Fibroblast of skin of right biceps (primary cell): ENCODE measurements around the gene TDRD5.
"Not testable (repeated sequence)": the region's sequence is repeated elsewhere in the genome, so short reads cannot be mapped to it uniquely, and the experiment has no call there.

ENCODE experiments used
- DNase-seq: peaks from one replicate; pipeline ENCODE4 v3.0.0-alpha.2; 2013

The TDRD5 gene

DNA sequence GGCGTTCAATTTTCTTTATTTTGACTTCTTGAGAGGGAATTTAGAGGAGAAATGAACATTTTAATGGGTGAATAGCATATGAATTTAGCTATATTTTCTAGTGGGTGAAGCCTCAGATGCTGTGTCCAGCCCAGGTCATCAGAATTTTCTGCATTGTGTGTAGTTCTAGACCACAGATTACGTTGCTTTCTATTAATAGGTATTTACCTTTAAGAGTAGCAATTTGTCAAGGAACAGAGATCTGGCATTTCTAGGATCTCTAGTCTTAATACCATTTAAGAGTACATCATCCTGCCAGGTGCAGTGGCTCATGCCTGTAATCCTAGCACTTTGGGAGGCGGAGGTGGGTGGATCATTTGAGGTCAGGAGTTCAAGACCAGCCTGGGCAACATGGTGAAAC is 20.7 kb downstream of the TDRD5 start:
- no peak for DNase-seq

GRCh38 chr1:179630719-179631118 is 39.1 kb downstream of the TDRD5 start:
- no peak for DNase-seq

GRCh38 chr1:179632868-179633267 is 41.2 kb downstream of the TDRD5 start:
- DNase-seq = no peak

DNA sequence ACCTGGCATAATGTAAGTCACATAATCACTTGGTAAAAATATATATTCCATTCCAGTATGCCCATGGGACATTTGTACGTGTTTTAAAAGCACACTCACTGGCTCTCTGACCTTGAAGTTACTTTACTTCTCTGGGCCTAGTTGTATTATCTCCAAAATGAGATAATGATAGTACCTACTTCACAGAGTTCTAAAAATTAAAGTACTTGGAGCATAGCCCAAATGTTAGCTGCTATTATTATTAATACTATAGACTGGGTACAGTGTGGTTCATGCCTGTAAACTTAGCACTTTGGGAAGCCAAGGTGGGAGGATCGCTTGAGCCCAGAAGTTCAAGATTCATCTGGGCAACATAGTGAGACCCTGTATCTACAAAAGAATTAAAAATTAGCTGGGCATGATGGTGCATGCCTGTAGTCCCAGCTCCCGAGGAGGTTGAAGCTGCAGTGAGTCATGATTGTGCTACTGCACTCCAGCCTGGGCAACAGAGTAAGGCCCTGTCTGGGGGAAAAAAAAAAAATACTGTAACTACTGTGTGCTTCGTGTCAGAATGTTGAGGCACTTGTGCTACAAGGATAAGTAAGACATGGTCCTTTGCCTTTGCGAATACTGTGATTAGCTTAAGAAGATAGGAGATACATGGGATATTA is 45.7 kb downstream of the TDRD5 start:
- DNase-seq = no peak

DNA sequence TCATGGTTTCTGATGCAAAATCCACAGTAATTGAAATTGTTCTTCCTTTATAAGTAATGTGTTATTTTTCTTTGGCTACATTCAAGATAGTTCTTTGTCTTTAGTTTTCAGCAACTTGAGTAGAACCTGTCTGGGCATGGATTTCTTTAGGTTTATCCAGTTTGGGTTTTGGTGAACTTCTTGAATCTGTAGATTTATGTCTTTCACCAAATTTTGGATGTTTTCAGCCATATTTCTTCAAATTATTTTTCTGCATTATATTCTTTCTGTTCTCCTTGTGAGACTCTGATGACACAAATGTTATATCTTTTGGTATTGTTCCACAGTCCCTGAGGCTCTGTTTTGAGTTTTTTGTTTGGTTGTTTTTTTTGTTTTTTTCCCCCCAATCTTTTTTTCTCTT is 69.4 kb downstream of the TDRD5 start:
- DNase-seq = no peak

- no peak for DNase-seq
Observed at GRCh38 chr1:179663810-179664209, 72.2 kb downstream of the TDRD5 start.

DNA sequence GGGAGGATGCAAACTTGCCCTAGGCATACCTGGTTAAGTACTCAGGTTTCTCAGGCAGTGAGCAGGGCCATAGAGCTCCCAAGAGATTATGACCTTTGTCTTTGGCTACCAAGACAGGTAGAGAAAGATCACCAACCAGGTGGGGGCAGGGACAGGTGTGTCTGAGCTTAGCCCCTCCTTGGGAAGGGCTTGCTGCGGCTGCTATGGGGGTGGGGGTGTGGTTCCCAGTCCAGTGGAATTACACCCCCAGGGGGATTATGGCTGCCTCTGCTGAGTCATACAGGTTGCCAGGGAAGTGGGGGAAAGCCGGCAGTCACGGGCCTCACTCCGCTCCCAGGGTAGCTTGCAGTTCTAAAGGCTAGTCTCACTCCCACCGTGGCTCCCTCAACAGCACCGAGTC is 86.2 kb downstream of the TDRD5 start:
- DNase-seq = no peak

DNA sequence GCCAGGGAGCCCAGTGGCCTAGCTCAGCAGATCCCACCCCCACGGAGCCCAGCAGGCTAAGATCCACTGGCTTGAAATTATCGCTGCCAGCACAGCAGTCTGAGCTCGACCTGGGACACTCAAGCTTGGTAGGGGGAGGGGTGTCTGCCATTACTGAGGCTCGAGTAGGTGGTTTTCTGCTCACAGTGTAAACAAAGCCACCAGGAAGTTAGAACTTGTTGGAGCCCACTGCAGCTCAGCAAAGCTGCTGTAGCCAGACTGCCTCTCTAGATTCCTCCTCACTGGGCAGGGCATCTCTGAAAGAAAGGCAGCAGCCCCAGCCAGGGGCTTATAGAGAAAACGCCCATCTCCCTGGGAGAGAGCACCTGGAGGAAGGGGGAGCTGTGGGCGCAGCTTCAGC is 102.9 kb downstream of the TDRD5 start:
- DNase-seq = not testable (repeated sequence)

- DNase-seq = no peak
Observed at GRCh38 chr1:179702946-179703539, 111.4 kb downstream of the TDRD5 start.

GRCh38 chr1:179706339-179706941 is 114.8 kb downstream of the TDRD5 start:
- DNase-seq = peak; percentile 57

DNA sequence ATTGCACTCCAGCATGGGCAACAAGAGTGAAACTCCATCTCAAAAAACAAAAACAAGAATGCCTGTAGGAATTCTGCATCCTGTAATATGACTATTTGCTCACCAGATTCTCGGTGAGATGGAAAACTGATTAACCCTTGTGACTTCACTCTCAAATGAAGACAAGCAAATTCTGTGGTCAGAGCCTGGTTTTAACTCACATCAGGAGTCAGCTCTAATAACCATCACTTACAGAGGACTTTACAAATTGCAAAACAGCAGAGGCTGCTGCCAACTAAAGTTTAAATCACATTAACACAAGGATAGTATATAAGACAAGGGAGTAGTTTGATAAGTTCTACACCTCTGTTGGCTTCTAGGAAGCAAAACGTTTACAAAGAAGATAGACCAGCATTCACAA is 115.8 kb downstream of the TDRD5 start:
- no peak for DNase-seq

- DNase-seq = no peak
Observed at GRCh38 chr1:179708434-179709195, 117.0 kb downstream of the TDRD5 start.

DNA sequence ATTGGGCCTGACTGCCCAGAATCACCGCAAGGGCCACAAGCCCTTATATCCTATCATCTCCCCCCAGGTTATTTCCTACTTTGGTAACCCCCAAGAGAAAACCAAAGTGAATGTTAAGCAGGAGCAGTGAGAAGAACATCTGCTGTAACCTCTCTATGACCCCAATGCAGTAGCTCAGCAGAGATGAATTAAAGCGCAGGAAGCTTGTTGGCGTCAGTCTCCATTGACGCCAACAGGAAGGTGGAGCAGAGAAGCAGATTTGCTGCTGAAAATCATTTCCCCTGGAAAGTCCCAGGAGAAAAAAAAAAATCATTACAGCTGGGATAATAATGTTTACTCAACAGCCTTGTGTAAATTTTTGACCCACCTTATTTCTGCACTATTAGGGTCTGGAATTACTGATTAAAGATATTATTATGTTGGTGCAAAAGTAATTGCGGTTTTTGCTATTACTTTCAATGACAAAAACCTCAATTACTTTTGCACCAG is 118.3 kb downstream of the TDRD5 start:
- peak; percentile 48 for DNase-seq

DNA sequence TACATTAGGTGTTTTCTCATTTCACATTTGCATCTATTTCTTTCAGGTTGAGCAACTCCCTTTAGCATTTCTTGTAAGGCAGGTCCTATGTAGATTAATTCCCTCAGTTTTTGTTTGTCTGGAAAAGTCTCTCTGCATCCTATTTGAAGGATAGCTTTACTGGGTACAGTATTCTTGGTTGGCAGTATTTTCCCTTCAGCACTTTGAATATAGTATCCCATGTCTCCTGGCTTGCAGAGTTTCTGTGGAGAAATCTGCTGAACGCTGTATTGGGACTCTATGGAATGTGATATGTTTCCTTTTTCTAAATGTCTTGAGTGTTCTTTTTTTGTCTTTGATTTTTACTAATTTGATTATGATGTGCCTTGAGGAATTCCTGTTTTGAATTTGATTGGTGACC is 122.5 kb downstream of the TDRD5 start:
- no peak for DNase-seq

GRCh38 chr1:179714623-179715022 is 123.0 kb downstream of the TDRD5 start:
- no peak for DNase-seq

- no peak for DNase-seq
Observed at GRCh38 chr1:179719272-179719671, 127.6 kb downstream of the TDRD5 start.

GRCh38 chr1:179728271-179728670 is 136.6 kb downstream of the TDRD5 start:
- no peak for DNase-seq

DNA sequence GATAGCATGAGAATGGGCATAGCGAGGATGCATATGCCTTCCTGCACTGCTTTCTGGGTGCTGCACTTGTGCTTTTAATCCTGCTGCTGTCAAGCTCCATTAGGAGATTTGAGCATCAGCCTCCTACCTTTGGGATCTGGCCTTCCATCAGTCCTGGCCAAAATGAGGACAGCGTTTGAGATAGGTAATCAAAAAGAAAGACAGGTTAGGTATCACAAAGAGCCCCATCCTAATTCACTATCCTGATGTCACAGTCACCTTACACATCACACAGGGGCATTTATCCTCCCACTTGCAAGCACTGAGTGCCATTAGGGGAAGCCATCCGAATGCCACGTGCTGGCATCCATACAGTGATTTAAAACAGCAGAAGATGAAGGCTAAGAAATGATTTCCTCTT is 138.2 kb downstream of the TDRD5 start:
- no peak for DNase-seq

DNA sequence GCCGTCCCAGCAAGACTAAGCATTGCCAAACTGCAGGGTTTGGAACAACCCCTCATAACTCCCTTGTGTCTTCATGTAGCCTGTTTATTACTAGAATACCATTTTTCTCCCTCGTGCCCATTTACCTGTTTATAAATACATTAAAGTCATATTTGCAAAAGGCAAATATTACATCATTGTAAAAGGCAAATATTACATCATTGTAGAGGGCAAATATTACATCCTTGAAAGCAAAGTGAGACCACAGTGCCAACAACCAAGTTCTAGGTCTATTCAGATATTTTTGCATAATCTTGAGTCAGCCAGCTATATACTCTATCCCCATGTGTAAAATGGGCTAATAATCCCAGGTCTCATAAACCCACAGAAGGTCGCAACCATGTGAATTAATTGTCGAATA is 140.0 kb downstream of the TDRD5 start:
- DNase-seq = no peak
